Liver (tissue), 3 donors: Measurements from ENCODE around the gene PER1.

Experiments used
- ATF3 ChIP-seq: IDR thresholded peaks from 2 replicates; pipeline ENCODE4 v1.6.1; 2016; ENCODE audit warnings: antibody characterized with exemption
- CTCF ChIP-seq: fragments of 150-350 bp; IDR thresholded peaks from 2 replicates; pipeline ENCODE4 v1.5.1; 2017; ENCODE audit warnings: improper control_type of control experiment, low read depth, low read length; ENCODE audit not compliant: missing input control
- JUND ChIP-seq, 2 donors: IDR thresholded peaks; 2 replicates each; pipeline ENCODE4 v1.6.1; 2016; ENCODE audit warnings: antibody characterized with exemption in 2 of 2
- MAX ChIP-seq: IDR thresholded peaks from 2 replicates; pipeline ENCODE4 v1.6.1; 2016; ENCODE audit warnings: antibody characterized with exemption
- RAD21 ChIP-seq, 2 donors: IDR thresholded peaks; 2 replicates each; pipeline ENCODE4 v1.6.1; 2016; ENCODE audit warnings: antibody characterized with exemption in 2 of 2, mild to moderate bottlenecking in 2 of 2
- REST ChIP-seq: IDR thresholded peaks from 2 replicates; pipeline ENCODE4 v1.6.1; 2016; ENCODE audit warnings: antibody characterized with exemption, mild to moderate bottlenecking
- YY1 ChIP-seq: IDR thresholded peaks from 2 replicates; pipeline ENCODE4 v1.6.1; 2016; ENCODE audit warnings: antibody characterized with exemption, mild to moderate bottlenecking
- donor health status: healthy.
- donor health status: healthy.

GRCh38 chr17:8122924-8123694, 29.1 kb downstream of the PER1 start:
- TF ChIP-seq CTCF (no peak), MAX (no peak), ATF3 (no peak), YY1 (no peak), REST (no peak), JUND (IDR thresholded peaks at IDR 0.05) (no peak), RAD21 (IDR thresholded peaks at IDR 0.05) (no peak)
